ENCODE data around the gene GALNT2.

GALNT2 gene

GRCh38 chr1:230129341-230129740, 62.3 kb downstream of the GALNT2 start:
- H3K36me3 ChIP-seq (ENCODE audit: insufficient read depth, low read length) = no peaks in the 10 kb centered on the region
- H3K79me2 ChIP-seq (ENCODE audit: control insufficient read depth, insufficient read depth, low read length, unreplicated experiment) = peaks cover 82% of the 10 kb centered on the region
- no peak overlapping the region for H3K27ac ChIP-seq (ENCODE audit: low read depth, low read length)
- peaks cover 25% of the 10 kb centered on the region for H3K4me1 ChIP-seq (ENCODE audit: control insufficient read depth, insufficient read depth, low read length, unreplicated experiment)
- no peak overlapping the region for H3K4me3 ChIP-seq (ENCODE audit: low read depth, low read length)
- no peaks in the 10 kb centered on the region for H3K27me3 ChIP-seq (ENCODE audit: insufficient read depth, low read length)
- H2AFZ ChIP-seq (ENCODE audit: low read length, unreplicated experiment) = no peak overlapping the region

GRCh38 chr1:230130172-230130944, 63.3 kb downstream of the GALNT2 start:
- Histone ChIP-seq H2AFZ (ENCODE audit: low read length, unreplicated experiment) (no peak overlapping the region), H3K79me2 (ENCODE audit: control insufficient read depth, insufficient read depth, low read length, unreplicated experiment) (peaks cover 82% of the 10 kb centered on the region), H3K27ac (ENCODE audit: low read depth, low read length) (no peak overlapping the region)

GRCh38 chr1:230131457-230131856, 64.4 kb downstream of the GALNT2 start:
- Histone ChIP-seq H3K79me2 (ENCODE audit: control insufficient read depth, insufficient read depth, low read length, unreplicated experiment) (peaks cover 82% of the 10 kb centered on the region), H3K36me3 (ENCODE audit: insufficient read depth, low read length) (peaks cover 4% of the 10 kb centered on the region; the same call in 1 of the 2 replicates), H3K27me3 (ENCODE audit: insufficient read depth, low read length) (no peaks in the 10 kb centered on the region), H3K4me3 (ENCODE audit: low read depth, low read length) (no peak overlapping the region), H2AFZ (ENCODE audit: low read length, unreplicated experiment) (no peak overlapping the region), H3K4me1 (ENCODE audit: control insufficient read depth, insufficient read depth, low read length, unreplicated experiment) (peaks cover 10% of the 10 kb centered on the region), H3K27ac (ENCODE audit: low read depth, low read length) (no peak overlapping the region)

More at GRCh38 chr1:230130172-230130944, 63.3 kb downstream of the GALNT2 start:
- Histone ChIP-seq H3K4me1 (ENCODE audit: control insufficient read depth, insufficient read depth, low read length, unreplicated experiment) (peaks cover 17% of the 10 kb centered on the region), H3K4me3 (ENCODE audit: low read depth, low read length) (no peak overlapping the region), H3K27me3 (ENCODE audit: insufficient read depth, low read length) (no peaks in the 10 kb centered on the region), H3K36me3 (ENCODE audit: insufficient read depth, low read length) (peaks cover 4% of the 10 kb centered on the region; the same call in 1 of the 2 replicates)

GRCh38 chr1:230132758-230133157, 65.7 kb downstream of the GALNT2 start:
- Histone ChIP-seq H3K79me2 (ENCODE audit: control insufficient read depth, insufficient read depth, low read length, unreplicated experiment) (peaks cover 83% of the 10 kb centered on the region), H2AFZ (ENCODE audit: low read length, unreplicated experiment) (no peak overlapping the region), H3K27ac (ENCODE audit: low read depth, low read length) (no peak overlapping the region), H3K27me3 (ENCODE audit: insufficient read depth, low read length) (no peaks in the 10 kb centered on the region), H3K4me3 (ENCODE audit: low read depth, low read length) (no peak overlapping the region), H3K4me1 (ENCODE audit: control insufficient read depth, insufficient read depth, low read length, unreplicated experiment) (peaks cover 10% of the 10 kb centered on the region), H3K36me3 (ENCODE audit: insufficient read depth, low read length) (peaks cover 4% of the 10 kb centered on the region; the same call in 1 of the 2 replicates)

- Histone ChIP-seq H3K79me2 (ENCODE audit: control insufficient read depth, insufficient read depth, low read length, unreplicated experiment) (peaks cover 84% of the 10 kb centered on the region), H3K4me1 (ENCODE audit: control insufficient read depth, insufficient read depth, low read length, unreplicated experiment) (peaks cover 26% of the 10 kb centered on the region), H3K27me3 (ENCODE audit: insufficient read depth, low read length) (no peaks in the 10 kb centered on the region), H3K4me3 (ENCODE audit: low read depth, low read length) (no peak overlapping the region), H3K36me3 (ENCODE audit: insufficient read depth, low read length) (peaks cover 4% of the 10 kb centered on the region; the same call in 1 of the 2 replicates), H2AFZ (ENCODE audit: low read length, unreplicated experiment) (no peak overlapping the region), H3K27ac (ENCODE audit: low read depth, low read length) (no peak overlapping the region)
Observed at GRCh38 chr1:230135726-230136125, 68.7 kb downstream of the GALNT2 start.

GRCh38 chr1:230136453-230137336, 69.7 kb downstream of the GALNT2 start:
- Histone ChIP-seq H3K79me2 (ENCODE audit: control insufficient read depth, insufficient read depth, low read length, unreplicated experiment) (peaks cover 85% of the 10 kb centered on the region), H3K36me3 (ENCODE audit: insufficient read depth, low read length) (peaks cover 4% of the 10 kb centered on the region; the same call in 1 of the 2 replicates), H3K4me1 (ENCODE audit: control insufficient read depth, insufficient read depth, low read length, unreplicated experiment) (peaks cover 33% of the 10 kb centered on the region), H3K4me3 (ENCODE audit: low read depth, low read length) (no peak overlapping the region), H2AFZ (ENCODE audit: low read length, unreplicated experiment) (no peak overlapping the region), H3K27me3 (ENCODE audit: insufficient read depth, low read length) (no peaks in the 10 kb centered on the region), H3K27ac (ENCODE audit: low read depth, low read length) (no peak overlapping the region)

- Histone ChIP-seq H3K36me3 (ENCODE audit: insufficient read depth, low read length) (peaks cover 4% of the 10 kb centered on the region; the same call in 1 of the 2 replicates), H3K4me1 (ENCODE audit: control insufficient read depth, insufficient read depth, low read length, unreplicated experiment) (peaks cover 33% of the 10 kb centered on the region)
Observed at GRCh38 chr1:230137337-230137815, 70.3 kb downstream of the GALNT2 start.

GRCh38 chr1:230138561-230139239, 71.7 kb downstream of the GALNT2 start:
- Histone ChIP-seq H3K27ac (ENCODE audit: low read depth, low read length) (no peak overlapping the region), H3K4me3 (ENCODE audit: low read depth, low read length) (no peak overlapping the region), H3K36me3 (ENCODE audit: insufficient read depth, low read length) (peaks cover 4% of the 10 kb centered on the region; the same call in 1 of the 2 replicates), H3K27me3 (ENCODE audit: insufficient read depth, low read length) (no peaks in the 10 kb centered on the region), H3K4me1 (ENCODE audit: control insufficient read depth, insufficient read depth, low read length, unreplicated experiment) (peaks cover 31% of the 10 kb centered on the region), H3K79me2 (ENCODE audit: control insufficient read depth, insufficient read depth, low read length, unreplicated experiment) (peaks cover 87% of the 10 kb centered on the region), H2AFZ (ENCODE audit: low read length, unreplicated experiment) (no peak overlapping the region)

More at GRCh38 chr1:230137337-230137815, 70.3 kb downstream of the GALNT2 start:
- Histone ChIP-seq H3K4me3 (ENCODE audit: low read depth, low read length) (no peak overlapping the region), H2AFZ (ENCODE audit: low read length, unreplicated experiment) (no peak overlapping the region), H3K79me2 (ENCODE audit: control insufficient read depth, insufficient read depth, low read length, unreplicated experiment) (peaks cover 85% of the 10 kb centered on the region), H3K27ac (ENCODE audit: low read depth, low read length) (no peak overlapping the region), H3K27me3 (ENCODE audit: insufficient read depth, low read length) (no peaks in the 10 kb centered on the region)

GRCh38 chr1:230139315-230139714, 72.3 kb downstream of the GALNT2 start:
- Histone ChIP-seq H3K4me1 (ENCODE audit: control insufficient read depth, insufficient read depth, low read length, unreplicated experiment) (peaks cover 26% of the 10 kb centered on the region), H3K27me3 (ENCODE audit: insufficient read depth, low read length) (no peaks in the 10 kb centered on the region), H3K79me2 (ENCODE audit: control insufficient read depth, insufficient read depth, low read length, unreplicated experiment) (peaks cover 92% of the 10 kb centered on the region), H2AFZ (ENCODE audit: low read length, unreplicated experiment) (no peak overlapping the region), H3K27ac (ENCODE audit: low read depth, low read length) (peak overlapping the region; percentile 88; the same call in 1 of the 2 replicates), H3K4me3 (ENCODE audit: low read depth, low read length) (no peak overlapping the region), H3K36me3 (ENCODE audit: insufficient read depth, low read length) (peaks cover 4% of the 10 kb centered on the region; the same call in 1 of the 2 replicates)

- no peak overlapping the region for H2AFZ ChIP-seq (ENCODE audit: low read length, unreplicated experiment)
- peaks cover 2% of the 10 kb centered on the region; the same call in 1 of the 2 replicates for H3K36me3 ChIP-seq (ENCODE audit: insufficient read depth, low read length)
- no peak overlapping the region for H3K4me3 ChIP-seq (ENCODE audit: low read depth, low read length)
- no peaks in the 10 kb centered on the region for H3K27me3 ChIP-seq (ENCODE audit: insufficient read depth, low read length)
- peaks cover 92% of the 10 kb centered on the region for H3K79me2 ChIP-seq (ENCODE audit: control insufficient read depth, insufficient read depth, low read length, unreplicated experiment)
- peaks cover 24% of the 10 kb centered on the region for H3K4me1 ChIP-seq (ENCODE audit: control insufficient read depth, insufficient read depth, low read length, unreplicated experiment)
- H3K27ac ChIP-seq (ENCODE audit: low read depth, low read length) = peak overlapping the region; percentile 88
Observed at GRCh38 chr1:230139741-230140140, 72.7 kb downstream of the GALNT2 start.
